ENCODE data around the gene TDRD10.

TDRD10 gene

GRCh38 chr1:154581766-154582165, 79.7 kb downstream of the TDRD10 start:
- no peaks in the 10 kb centered on the region for H3K9me3 ChIP-seq (ENCODE audit: control insufficient read depth, low read length)
- peaks cover 84% of the 10 kb centered on the region for H3K36me3 ChIP-seq (ENCODE audit: control insufficient read depth, insufficient read depth, low read length)
- no peak overlapping the region for H3K27ac ChIP-seq (ENCODE audit: low read depth, low read length, severe bottlenecking)
- WGBS, 2 experiments (ENCODE audit: insufficient coverage in 2 of 2): 80 to 93% methylated on average over 1 to 2 of the region's 3 CpGs
- no peaks in the 10 kb centered on the region for H3K4me1 ChIP-seq (ENCODE audit: control insufficient read depth, insufficient read depth, low read length, poor library complexity, severe bottlenecking)
- no peak overlapping the region for H3K4me3 ChIP-seq (ENCODE audit: extremely low read depth, insufficient read depth, low read length, poor library complexity, severe bottlenecking)

GRCh38 chr1:154582885-154583284, 80.9 kb downstream of the TDRD10 start:
- H3K9me3 ChIP-seq (ENCODE audit: control insufficient read depth, low read length): no peaks in the 10 kb centered on the region
- WGBS, 2 experiments (ENCODE audit: insufficient coverage in 2 of 2): 96 to 98% methylated on average over 5 to 6 of the region's 6 CpGs
- no peaks in the 10 kb centered on the region for H3K4me1 ChIP-seq (ENCODE audit: control insufficient read depth, insufficient read depth, low read length, poor library complexity, severe bottlenecking)
- H3K4me3 ChIP-seq (ENCODE audit: extremely low read depth, insufficient read depth, low read length, poor library complexity, severe bottlenecking): no peak overlapping the region
- H3K36me3 ChIP-seq (ENCODE audit: control insufficient read depth, insufficient read depth, low read length): peaks cover 95% of the 10 kb centered on the region
- no peak overlapping the region for H3K27ac ChIP-seq (ENCODE audit: low read depth, low read length, severe bottlenecking)

- no peak overlapping the region for H3K27ac ChIP-seq (ENCODE audit: low read depth, low read length, severe bottlenecking)
- no peak overlapping the region for H3K4me3 ChIP-seq (ENCODE audit: extremely low read depth, insufficient read depth, low read length, poor library complexity, severe bottlenecking)
- no peaks in the 10 kb centered on the region for H3K9me3 ChIP-seq (ENCODE audit: control insufficient read depth, low read length)
- H3K4me1 ChIP-seq (ENCODE audit: control insufficient read depth, insufficient read depth, low read length, poor library complexity, severe bottlenecking): no peaks in the 10 kb centered on the region
- whole genome bisulfite sequencing, 2 experiments (ENCODE audit: insufficient coverage in 2 of 2): 77 to 88% methylated on average over 7 to 9 of the region's 9 CpGs
- peaks cover 97% of the 10 kb centered on the region for H3K36me3 ChIP-seq (ENCODE audit: control insufficient read depth, insufficient read depth, low read length)
These were observed 81.8 kb downstream of the TDRD10 start for GRCh38 chr1:154583773-154584172.

GRCh38 chr1:154584267-154584994, 82.4 kb downstream of the TDRD10 start:
- H3K36me3 ChIP-seq (ENCODE audit: control insufficient read depth, insufficient read depth, low read length): peaks cover 97% of the 10 kb centered on the region
- H3K4me3 ChIP-seq (ENCODE audit: extremely low read depth, insufficient read depth, low read length, poor library complexity, severe bottlenecking): no peak overlapping the region
- 95% methylated on average over 8 of the region's 9 CpGs for WGBS, 2 experiments (ENCODE audit: insufficient coverage in 2 of 2)
- H3K4me1 ChIP-seq (ENCODE audit: control insufficient read depth, insufficient read depth, low read length, poor library complexity, severe bottlenecking): no peaks in the 10 kb centered on the region
- H3K9me3 ChIP-seq (ENCODE audit: control insufficient read depth, low read length): no peaks in the 10 kb centered on the region
- H3K27ac ChIP-seq (ENCODE audit: low read depth, low read length, severe bottlenecking): no peak overlapping the region

- H3K9me3 ChIP-seq (ENCODE audit: control insufficient read depth, low read length): no peaks in the 10 kb centered on the region
- peaks cover 4% of the 10 kb centered on the region for H3K4me1 ChIP-seq (ENCODE audit: control insufficient read depth, insufficient read depth, low read length, poor library complexity, severe bottlenecking)
- WGBS, 2 experiments (ENCODE audit: insufficient coverage in 2 of 2): 92 to 95% methylated on average over 8 of the region's 10 CpGs
- H3K27ac ChIP-seq (ENCODE audit: low read depth, low read length, severe bottlenecking): no peak overlapping the region
- peaks cover 99% of the 10 kb centered on the region for H3K36me3 ChIP-seq (ENCODE audit: control insufficient read depth, insufficient read depth, low read length)
- no peak overlapping the region for H3K4me3 ChIP-seq (ENCODE audit: extremely low read depth, insufficient read depth, low read length, poor library complexity, severe bottlenecking)
These were observed 84.2 kb downstream of the TDRD10 start for GRCh38 chr1:154586231-154586630.

- Histone ChIP-seq H3K9me3 (ENCODE audit: control insufficient read depth, low read length) (no peaks in the 10 kb centered on the region), H3K4me3 (ENCODE audit: extremely low read depth, insufficient read depth, low read length, poor library complexity, severe bottlenecking) (no peak overlapping the region), H3K27ac (ENCODE audit: low read depth, low read length, severe bottlenecking) (no peak overlapping the region), H3K36me3 (ENCODE audit: control insufficient read depth, insufficient read depth, low read length) (peaks cover 100% of the 10 kb centered on the region), H3K4me1 (ENCODE audit: control insufficient read depth, insufficient read depth, low read length, poor library complexity, severe bottlenecking) (peaks cover 4% of the 10 kb centered on the region)
- WGBS, 2 experiments (ENCODE audit: insufficient coverage in 2 of 2): 90 to 98% methylated on average over 4 to 5 of the region's 6 CpGs
These were observed 84.6 kb downstream of the TDRD10 start for GRCh38 chr1:154586641-154587040.

- Histone ChIP-seq H3K36me3 (ENCODE audit: control insufficient read depth, insufficient read depth, low read length) (peaks cover 99% of the 10 kb centered on the region), H3K4me3 (ENCODE audit: extremely low read depth, insufficient read depth, low read length, poor library complexity, severe bottlenecking) (no peak overlapping the region), H3K9me3 (ENCODE audit: control insufficient read depth, low read length) (no peaks in the 10 kb centered on the region), H3K27ac (ENCODE audit: low read depth, low read length, severe bottlenecking) (no peak overlapping the region), H3K4me1 (ENCODE audit: control insufficient read depth, insufficient read depth, low read length, poor library complexity, severe bottlenecking) (peaks cover 4% of the 10 kb centered on the region)
- WGBS, 2 experiments (ENCODE audit: insufficient coverage in 2 of 2): 94 to 98% methylated on average over 5 to 6 of the region's 10 CpGs
These were observed 87.8 kb downstream of the TDRD10 start for GRCh38 chr1:154589780-154590179.

- H3K27ac ChIP-seq (ENCODE audit: low read depth, low read length, severe bottlenecking): no peak overlapping the region
- peaks cover 6% of the 10 kb centered on the region for H3K4me1 ChIP-seq (ENCODE audit: control insufficient read depth, insufficient read depth, low read length, poor library complexity, severe bottlenecking)
- no peaks in the 10 kb centered on the region for H3K9me3 ChIP-seq (ENCODE audit: control insufficient read depth, low read length)
- 100% methylated on average over 1 of the region's 5 CpGs; no CpG with 5 or more reads in 1 of the 2 experiments for WGBS, 2 experiments (ENCODE audit: insufficient coverage in 2 of 2)
- H3K4me3 ChIP-seq (ENCODE audit: extremely low read depth, insufficient read depth, low read length, poor library complexity, severe bottlenecking): no peak overlapping the region
- H3K36me3 ChIP-seq (ENCODE audit: control insufficient read depth, insufficient read depth, low read length): peaks cover 97% of the 10 kb centered on the region
These were observed 88.7 kb downstream of the TDRD10 start for GRCh38 chr1:154590756-154591155.

- 96 to 100% methylated on average over 2 to 5 of the region's 7 CpGs for WGBS, 2 experiments (ENCODE audit: insufficient coverage in 2 of 2)
- Histone ChIP-seq H3K4me3 (ENCODE audit: extremely low read depth, insufficient read depth, low read length, poor library complexity, severe bottlenecking) (no peak overlapping the region), H3K36me3 (ENCODE audit: control insufficient read depth, insufficient read depth, low read length) (peaks cover 97% of the 10 kb centered on the region), H3K9me3 (ENCODE audit: control insufficient read depth, low read length) (no peaks in the 10 kb centered on the region), H3K4me1 (ENCODE audit: control insufficient read depth, insufficient read depth, low read length, poor library complexity, severe bottlenecking) (peaks cover 6% of the 10 kb centered on the region), H3K27ac (ENCODE audit: low read depth, low read length, severe bottlenecking) (no peak overlapping the region)
These were observed 89.2 kb downstream of the TDRD10 start for GRCh38 chr1:154591206-154591605.

GRCh38 chr1:154593390-154593789, 91.4 kb downstream of the TDRD10 start:
- H3K4me1 ChIP-seq (ENCODE audit: control insufficient read depth, insufficient read depth, low read length, poor library complexity, severe bottlenecking): peaks cover 6% of the 10 kb centered on the region
- H3K9me3 ChIP-seq (ENCODE audit: control insufficient read depth, low read length): no peaks in the 10 kb centered on the region
- no peak overlapping the region for H3K4me3 ChIP-seq (ENCODE audit: extremely low read depth, insufficient read depth, low read length, poor library complexity, severe bottlenecking)
- no peak overlapping the region for H3K27ac ChIP-seq (ENCODE audit: low read depth, low read length, severe bottlenecking)
- H3K36me3 ChIP-seq (ENCODE audit: control insufficient read depth, insufficient read depth, low read length): peaks cover 97% of the 10 kb centered on the region

- peaks cover 94% of the 10 kb centered on the region for H3K36me3 ChIP-seq (ENCODE audit: control insufficient read depth, insufficient read depth, low read length)
These were observed 92.8 kb downstream of the TDRD10 start for GRCh38 chr1:154594811-154595210.

More at GRCh38 chr1:154594811-154595210, 92.8 kb downstream of the TDRD10 start:
- WGBS, 2 experiments (ENCODE audit: insufficient coverage in 2 of 2): 93 to 94% methylated on average over 2 to 4 of the region's 7 CpGs
- Histone ChIP-seq H3K27ac (ENCODE audit: low read depth, low read length, severe bottlenecking) (no peak overlapping the region), H3K9me3 (ENCODE audit: control insufficient read depth, low read length) (no peaks in the 10 kb centered on the region), H3K4me3 (ENCODE audit: extremely low read depth, insufficient read depth, low read length, poor library complexity, severe bottlenecking) (no peak overlapping the region), H3K4me1 (ENCODE audit: control insufficient read depth, insufficient read depth, low read length, poor library complexity, severe bottlenecking) (peaks cover 12% of the 10 kb centered on the region)

Measured in mesodermal cell (in vitro differentiated cells).